Measurements from ENCODE around the gene ST8SIA3. TPM values are rescaled to one million over a fixed set of nuclear protein-coding genes. Genes with fewer than 3 reads are reported as not detected.

ST8SIA3 gene
- total and polyA plus RNA-seq, 2 donors (not counting 3 experiments of a cell fraction or from before 2014, with no cell fraction given): not detected

DNA sequence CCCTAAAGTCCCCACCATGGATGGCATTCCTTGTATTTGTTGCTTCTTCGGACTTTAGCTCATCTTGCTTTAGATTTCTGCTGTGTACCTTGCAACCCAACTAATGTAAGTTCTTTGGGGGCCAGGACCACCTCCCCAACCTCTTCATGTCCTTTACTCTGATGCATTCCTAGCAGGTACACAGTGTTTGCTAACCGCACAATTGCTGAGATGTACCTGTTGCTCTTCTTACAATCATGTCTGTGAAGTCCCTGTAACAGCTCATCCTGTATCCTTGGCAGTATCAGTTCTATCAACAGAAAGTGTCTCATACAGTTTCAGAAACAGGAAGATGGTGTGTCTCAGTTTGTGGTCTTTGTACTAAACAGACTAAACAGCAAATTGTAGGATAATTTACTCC lies 24.1 kb downstream of the ST8SIA3 start:
- FAIRE-seq (no peak), DNase-seq (ENCODE audit: low read depth, low spot score) (no peak)
- Histone ChIP-seq H3K9ac (replicated peaks; ENCODE audit: extremely low read depth, insufficient read depth, low read length) (no peak overlapping the region), H3K4me3 (replicated peaks in 1 of 3; ENCODE audit: insufficient read depth in 1 of 3, low read depth in 1 of 3, low read length in 3 of 3) (no peak overlapping the region), H3K36me3 (ENCODE audit: control insufficient read depth in 2 of 2, extremely low read depth in 1 of 2, insufficient read depth in 2 of 2, low read length in 2 of 2) (no peaks in the 10 kb centered on the region), H3K9me3 (replicated peaks; ENCODE audit: control insufficient read depth, insufficient read depth, low read length) (no peaks in the 10 kb centered on the region), H3K4me2 (ENCODE audit: insufficient read depth, low read length) (no peak overlapping the region), H3K79me2 (ENCODE audit: control insufficient read depth, insufficient read depth, low read length) (no peaks in the 10 kb centered on the region), H3K9me1 (replicated peaks; ENCODE audit: control insufficient read depth, extremely low read depth, insufficient read depth, low read length) (no peaks in the 10 kb centered on the region), H3K4me1 (ENCODE audit: control insufficient read depth, extremely low read depth, insufficient read depth, low read length) (no peaks in the 10 kb centered on the region), H4K20me1 (replicated peaks; ENCODE audit: control insufficient read depth, extremely low read depth, insufficient read depth, low read length) (no peaks in the 10 kb centered on the region), H2AFZ (ENCODE audit: low read depth, low read length) (no peak overlapping the region), H3K27ac (ENCODE audit: insufficient read depth, low read depth, low read length) (no peak overlapping the region), H3K27me3 (ENCODE audit: control insufficient read depth in 2 of 2, insufficient read depth in 2 of 2, low read length in 2 of 2) (no peaks in the 10 kb centered on the region)
- CTCF ChIA-PET: interaction anchor here (0.5 kb wide), 1 partner anchor 20 kb away, joined by 3 read pairs; no protein-coding TSS in a partner anchor
- POLR2A ChIA-PET: no interaction called here
- intact Hi-C loops (cut with micrococcal nuclease) (no loop called here), dilution Hi-C loops (cut with MboI; ENCODE audit: extremely low pct_ligation_motif_present, low sequenced_read_pairs) (no loop called here)
- BruUV-seq (replicated peaks): no TSS peak
- TF ChIP-seq, protein P1, sequence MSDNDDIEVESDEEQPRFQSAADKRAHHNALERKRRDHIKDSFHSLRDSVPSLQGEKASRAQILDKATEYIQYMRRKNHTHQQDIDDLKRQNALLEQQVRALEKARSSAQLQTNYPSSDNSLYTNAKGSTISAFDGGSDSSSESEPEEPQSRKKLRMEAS (IDR thresholded peaks at IDR 0.05; ENCODE audit: insufficient read depth, insufficient read length): no peak
- TF ChIP-seq POLR2A (IDR thresholded peaks at IDR 0.05; ENCODE audit: low read depth, low read length) (no peak), FOS (IDR thresholded peaks at IDR 0.05; ENCODE audit: borderline replicate concordance, insufficient read depth, low read length) (no peak)

DNA sequence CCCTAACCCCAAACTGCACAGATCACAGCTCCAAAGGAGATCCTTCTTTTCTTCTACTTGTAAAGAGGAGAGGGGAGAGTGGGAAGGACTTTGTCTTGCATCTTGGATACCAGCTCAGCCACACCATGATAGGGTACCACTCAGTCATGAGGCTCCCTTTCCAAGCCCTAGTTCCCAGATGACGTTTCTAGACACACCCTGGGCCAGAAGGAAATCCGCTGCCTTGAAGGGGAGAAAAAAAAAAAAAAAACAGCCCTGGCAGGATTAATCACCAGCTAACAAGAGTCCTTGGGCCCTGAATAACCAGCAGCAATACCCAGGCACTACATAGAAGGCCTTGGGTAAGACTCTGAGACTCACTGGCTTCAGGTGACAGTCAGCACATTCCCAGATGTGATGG lies 36.9 kb downstream of the ST8SIA3 start:
- H3K27ac ChIP-seq (ENCODE audit: insufficient read depth, low read depth, low read length): no peak overlapping the region
- no peaks in the 10 kb centered on the region for H3K36me3 ChIP-seq (ENCODE audit: control insufficient read depth in 2 of 2, extremely low read depth in 1 of 2, insufficient read depth in 2 of 2, low read length in 2 of 2)
- H3K9me1 ChIP-seq (replicated peaks; ENCODE audit: control insufficient read depth, extremely low read depth, insufficient read depth, low read length): no peaks in the 10 kb centered on the region
- no peaks in the 10 kb centered on the region for H3K9me3 ChIP-seq (replicated peaks; ENCODE audit: control insufficient read depth, insufficient read depth, low read length)
- H3K4me2 ChIP-seq (ENCODE audit: insufficient read depth, low read length): no peak overlapping the region
- dilution Hi-C loops (cut with MboI; ENCODE audit: extremely low pct_ligation_motif_present, low sequenced_read_pairs) (no loop called here), intact Hi-C loops (cut with micrococcal nuclease) (no loop called here)
- no peaks in the 10 kb centered on the region for H3K4me1 ChIP-seq (ENCODE audit: control insufficient read depth, extremely low read depth, insufficient read depth, low read length)
- BruUV-seq (replicated peaks): no TSS peak
- FAIRE-seq (no peak), DNase-seq (ENCODE audit: low read depth, low spot score) (no peak)
- ChIA-PET POLR2A (no interaction called here), CTCF (no interaction called here)
- no peak overlapping the region for H3K9ac ChIP-seq (replicated peaks; ENCODE audit: extremely low read depth, insufficient read depth, low read length)
- H3K27me3 ChIP-seq (ENCODE audit: control insufficient read depth in 2 of 2, insufficient read depth in 2 of 2, low read length in 2 of 2): no peaks in the 10 kb centered on the region
- no peak overlapping the region for H3K4me3 ChIP-seq (replicated peaks in 1 of 3; ENCODE audit: insufficient read depth in 1 of 3, low read depth in 1 of 3, low read length in 3 of 3)
- H2AFZ ChIP-seq (ENCODE audit: low read depth, low read length): no peak overlapping the region
- no peaks in the 10 kb centered on the region for H3K79me2 ChIP-seq (ENCODE audit: control insufficient read depth, insufficient read depth, low read length)
- TF ChIP-seq FOS (IDR thresholded peaks at IDR 0.05; ENCODE audit: borderline replicate concordance, insufficient read depth, low read length): no peak
- TF ChIP-seq JUN (IDR thresholded peaks at IDR 0.05; ENCODE audit: borderline replicate concordance, insufficient read depth, insufficient read length, low read depth): no peak
- no peak for TF ChIP-seq GATA2 (IDR thresholded peaks at IDR 0.05; ENCODE audit: insufficient read depth, insufficient read length, low read depth, low read length)
- no peak for TF ChIP-seq MYC (IDR thresholded peaks at IDR 0.05; ENCODE audit: low read depth, low read length)
- TF ChIP-seq POLR2AphosphoS5 (IDR thresholded peaks at IDR 0.05; ENCODE audit: insufficient read depth, low read depth, low read length): no peak
- TF ChIP-seq, protein P2, sequence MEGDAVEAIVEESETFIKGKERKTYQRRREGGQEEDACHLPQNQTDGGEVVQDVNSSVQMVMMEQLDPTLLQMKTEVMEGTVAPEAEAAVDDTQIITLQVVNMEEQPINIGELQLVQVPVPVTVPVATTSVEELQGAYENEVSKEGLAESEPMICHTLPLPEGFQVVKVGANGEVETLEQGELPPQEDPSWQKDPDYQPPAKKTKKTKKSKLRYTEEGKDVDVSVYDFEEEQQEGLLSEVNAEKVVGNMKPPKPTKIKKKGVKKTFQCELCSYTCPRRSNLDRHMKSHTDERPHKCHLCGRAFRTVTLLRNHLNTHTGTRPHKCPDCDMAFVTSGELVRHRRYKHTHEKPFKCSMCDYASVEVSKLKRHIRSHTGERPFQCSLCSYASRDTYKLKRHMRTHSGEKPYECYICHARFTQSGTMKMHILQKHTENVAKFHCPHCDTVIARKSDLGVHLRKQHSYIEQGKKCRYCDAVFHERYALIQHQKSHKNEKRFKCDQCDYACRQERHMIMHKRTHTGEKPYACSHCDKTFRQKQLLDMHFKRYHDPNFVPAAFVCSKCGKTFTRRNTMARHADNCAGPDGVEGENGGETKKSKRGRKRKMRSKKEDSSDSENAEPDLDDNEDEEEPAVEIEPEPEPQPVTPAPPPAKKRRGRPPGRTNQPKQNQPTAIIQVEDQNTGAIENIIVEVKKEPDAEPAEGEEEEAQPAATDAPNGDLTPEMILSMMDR (IDR thresholded peaks at IDR 0.05; ENCODE audit: extremely low read depth in 1 of 2, insufficient read depth in 1 of 2, low read depth in 1 of 2, low read length in 2 of 2): no peak
- H4K20me1 ChIP-seq (replicated peaks; ENCODE audit: control insufficient read depth, extremely low read depth, insufficient read depth, low read length): no peaks in the 10 kb centered on the region
